SHP77 treated with DMSO at 0.1 percent for 48 hours (cell line): ENCODE results near the gene SFMBT2.

Experiments used
- DNase-seq: peaks from one replicate; lab custom pipeline; 2025; lab: John Stamatoyannopoulos, UW

The SFMBT2 gene

GRCh38 chr10:7410862-7411670 lies at the start of gene SFMBT2:
SFMBT2 (minus strand) TSS chr10:7411034; CDS start chr10:7381898, 29,136 bp downstream.
- no peak for DNase-seq

DNA sequence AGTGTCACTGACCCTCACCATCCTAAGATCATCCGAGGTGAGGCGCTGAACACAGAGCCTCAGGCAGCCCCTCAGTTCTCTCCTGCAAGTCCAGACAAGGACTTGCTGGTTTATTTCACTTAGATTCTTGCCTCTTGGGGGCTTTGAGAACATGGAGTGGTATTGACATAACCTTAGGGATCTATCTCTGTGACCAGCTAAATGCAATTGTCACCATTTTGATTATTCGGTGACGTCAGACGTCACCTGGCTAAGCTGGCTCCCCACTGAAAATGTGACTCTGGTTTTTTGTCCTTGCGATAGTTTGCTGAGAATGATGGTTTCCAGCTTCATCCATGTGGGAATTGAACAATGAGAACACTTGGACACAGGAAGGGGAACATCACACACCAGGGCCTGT lies 49.2 kb upstream of the SFMBT2 start:
- DNase-seq = no peak

DNA sequence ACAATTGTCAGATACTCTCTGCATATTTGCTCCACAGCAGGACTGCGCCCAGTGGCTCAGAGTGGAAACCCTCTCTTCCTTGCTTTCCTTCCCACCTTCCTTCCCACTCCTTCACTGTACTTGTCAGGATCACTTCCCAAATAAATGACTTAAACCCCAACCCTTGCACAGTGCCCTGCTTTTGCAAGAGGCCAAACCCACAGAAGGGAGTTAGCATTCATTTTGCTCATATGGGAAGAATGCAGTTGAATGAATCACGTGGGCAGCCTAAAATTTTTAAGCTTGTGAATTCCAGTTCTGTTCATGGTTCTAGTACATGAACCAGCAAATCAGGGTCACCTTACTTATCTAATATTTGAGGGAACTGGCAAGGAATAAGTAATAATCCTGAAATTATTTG lies 47.7 kb upstream of the SFMBT2 start:
- DNase-seq = no peak

- no peak for DNase-seq
Observed at GRCh38 chr10:7457478-7458316, 46.9 kb upstream of the SFMBT2 start.

GRCh38 chr10:7449063-7449695 lies 38.3 kb upstream of the SFMBT2 start:
- no peak for DNase-seq

DNA sequence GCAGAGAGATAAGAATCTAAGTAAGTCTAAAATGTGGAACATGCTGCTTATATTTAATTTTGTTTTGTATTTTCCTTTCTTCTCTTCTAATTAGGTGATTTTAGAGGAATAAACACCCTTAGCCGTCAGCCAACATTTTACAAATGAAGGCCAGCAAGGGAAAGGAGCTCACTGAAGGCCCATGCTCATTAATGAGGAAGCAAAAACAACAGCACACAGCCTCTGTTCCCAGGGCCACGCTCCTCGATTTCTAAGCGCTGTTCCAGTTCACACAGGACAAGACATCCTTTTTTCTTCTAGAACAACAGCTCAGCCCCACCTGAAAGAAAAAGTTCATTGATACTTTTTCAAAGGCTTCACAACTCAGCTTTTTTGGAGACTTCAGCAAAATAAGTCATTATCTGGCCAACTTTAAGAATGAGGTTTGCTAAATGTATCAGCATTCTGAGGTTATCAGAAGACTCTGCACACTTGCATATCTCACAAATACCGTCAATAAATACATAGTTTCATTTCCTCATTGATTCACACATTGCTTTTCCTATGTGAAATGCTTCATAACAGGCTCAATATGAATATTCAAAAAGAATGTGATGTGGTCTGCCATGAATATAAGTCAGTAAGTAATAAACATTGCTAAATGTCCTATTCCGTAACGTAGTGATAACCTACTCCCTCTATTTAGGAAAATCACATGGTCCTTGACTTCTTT lies 34.8 kb upstream of the SFMBT2 start:
- no peak for DNase-seq

- no peak for DNase-seq
Observed at GRCh38 chr10:7444551-7445121, 33.8 kb upstream of the SFMBT2 start.

GRCh38 chr10:7443036-7443435 lies 32.2 kb upstream of the SFMBT2 start:
- no peak for DNase-seq

GRCh38 chr10:7441403-7442147 lies 30.7 kb upstream of the SFMBT2 start:
- no peak for DNase-seq

- no peak for DNase-seq
Observed at GRCh38 chr10:7439696-7440095, 28.9 kb upstream of the SFMBT2 start.

GRCh38 chr10:7438196-7438986 lies 27.6 kb upstream of the SFMBT2 start:
- peak; percentile 23 for DNase-seq

- DNase-seq = no peak
Observed at GRCh38 chr10:7436490-7437100, 25.8 kb upstream of the SFMBT2 start.

GRCh38 chr10:7435674-7436073 lies 24.8 kb upstream of the SFMBT2 start:
- no peak for DNase-seq

- no peak for DNase-seq
Observed at GRCh38 chr10:7434378-7434777, 23.5 kb upstream of the SFMBT2 start.

- no peak for DNase-seq
Observed at GRCh38 chr10:7433861-7434260, 23.0 kb upstream of the SFMBT2 start.

GRCh38 chr10:7432884-7433726 lies 22.3 kb upstream of the SFMBT2 start:
- DNase-seq = peak; percentile 97

- no peak for DNase-seq
Observed at GRCh38 chr10:7428673-7429350, 18.0 kb upstream of the SFMBT2 start.

DNA sequence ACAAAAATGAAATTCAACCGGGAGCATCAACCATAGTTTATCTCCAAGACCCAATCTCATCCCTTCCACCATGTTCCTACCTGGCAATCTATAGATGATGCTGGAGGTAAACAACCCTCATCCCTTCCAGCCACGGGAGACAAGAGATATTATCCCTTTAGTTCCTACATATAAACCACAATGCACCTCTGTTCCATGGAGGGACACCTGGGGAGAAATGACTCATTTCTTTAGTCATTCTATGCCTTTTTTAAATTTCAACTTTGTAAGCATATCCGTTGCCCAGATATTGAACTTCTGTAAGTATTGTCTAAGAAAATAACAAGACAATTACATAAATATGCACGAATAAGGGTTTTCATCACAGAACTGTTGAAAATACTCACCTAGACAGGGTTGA lies 15.5 kb upstream of the SFMBT2 start:
- no peak for DNase-seq
